Astrocyte (in vitro differentiated cells and primary cell): Measurements from ENCODE around the gene MRPL27. TPM values are rescaled to one million over a fixed set of nuclear protein-coding genes. Genes with fewer than 3 reads are reported as not detected.
A peak's percentile ranks its signal among the peaks of the same experiment; 100 is the strongest.

Experiments
- DNase-seq: peaks from one replicate; pipeline ENCODE4 v3.0.0-alpha.2; 2010; ENCODE audit warnings: low read depth
- FAIRE-seq: peaks from 2 replicates; lab custom pipeline; 2011; peaks lifted over from hg19 to GRCh38; lab: Jason Lieb, UNC
- H2AFZ ChIP-seq: 2 replicates; pipeline ENCODE4 v1.6.0; 2012; ENCODE audit warnings: low read depth, low read length, inconsistent platforms
- H3K27ac ChIP-seq: 2 replicates; pipeline ENCODE4 v1.5.1; 2011; ENCODE audit warnings: low read depth, low read length, inconsistent platforms
- H3K27me3 ChIP-seq: 2 replicates; pipeline ENCODE4 v1.6.0; 2011; ENCODE audit warnings: low read length, inconsistent platforms; ENCODE audit not compliant: insufficient read depth
- H3K36me3 ChIP-seq: 2 replicates; pipeline ENCODE4 v1.5.1; 2011; ENCODE audit warnings: low read length, inconsistent platforms; ENCODE audit not compliant: insufficient read depth
- H3K4me1 ChIP-seq: 2 replicates; pipeline ENCODE4 v1.5.1; 2011; ENCODE audit warnings: low read length, inconsistent platforms; ENCODE audit not compliant: insufficient read depth
- H3K4me2 ChIP-seq: 2 replicates; pipeline ENCODE4 v1.6.0; 2012; ENCODE audit warnings: low read length, inconsistent platforms
- H3K4me3 ChIP-seq: 2 replicates; pipeline ENCODE4 v1.5.1; 2011; ENCODE audit warnings: low read depth, mild to moderate bottlenecking, low read length, inconsistent platforms; ENCODE audit not compliant: insufficient read depth
- H3K79me2 ChIP-seq: 2 replicates; pipeline ENCODE4 v1.6.0; 2012; ENCODE audit warnings: mild to moderate bottlenecking, low read length, inconsistent platforms; ENCODE audit not compliant: insufficient read depth
- H3K9ac ChIP-seq: 2 replicates; pipeline ENCODE4 v1.6.0; 2012; ENCODE audit warnings: mild to moderate bottlenecking, low read length, inconsistent platforms
- H3K9me3 ChIP-seq: 2 replicates; pipeline ENCODE4 v1.5.1; 2012; ENCODE audit warnings: low read depth, mild to moderate bottlenecking, low read length, inconsistent platforms; ENCODE audit not compliant: insufficient read depth
- H4K20me1 ChIP-seq: 2 replicates; pipeline ENCODE4 v1.6.0; 2012; ENCODE audit warnings: low read length, inconsistent platforms; ENCODE audit not compliant: insufficient read depth
- H3K27ac Mint-ChIP-seq: one replicate; pipeline ENCODE4 v1.8.0; 2021; ENCODE audit warnings: mild to moderate bottlenecking, mixed read lengths; ENCODE audit not compliant: unreplicated experiment
- H3K27me3 Mint-ChIP-seq: one replicate; pipeline ENCODE4 v1.8.0; 2021; ENCODE audit warnings: low read depth, mixed read lengths; ENCODE audit not compliant: unreplicated experiment
- H3K36me3 Mint-ChIP-seq: one replicate; pipeline ENCODE4 v1.8.0; 2021; ENCODE audit warnings: low read depth, mixed read lengths; ENCODE audit not compliant: unreplicated experiment
- H3K4me1 Mint-ChIP-seq: one replicate; pipeline ENCODE4 v1.8.0; 2021; ENCODE audit warnings: low read depth, mixed read lengths; ENCODE audit not compliant: unreplicated experiment
- H3K4me3 Mint-ChIP-seq: one replicate; pipeline ENCODE4 v1.8.0; 2021; ENCODE audit warnings: mild to moderate bottlenecking, moderate library complexity, mixed read lengths; ENCODE audit not compliant: unreplicated experiment
- H3K9me3 Mint-ChIP-seq: one replicate; pipeline ENCODE4 v1.8.0; 2021; ENCODE audit warnings: mild to moderate bottlenecking, mixed read lengths; ENCODE audit not compliant: unreplicated experiment
- CTCF ChIP-seq: IDR thresholded peaks from 2 replicates; pipeline ENCODE4 v1.5.1; 2011; ENCODE audit warnings: low read depth, mild to moderate bottlenecking, inconsistent platforms, low read length, moderate library complexity; ENCODE audit not compliant: insufficient read depth
- EZH2 ChIP-seq: IDR thresholded peaks from 2 replicates; pipeline ENCODE4 v1.6.1; 2012; ENCODE audit warnings: mild to moderate bottlenecking, low read length, inconsistent platforms; ENCODE audit not compliant: insufficient read depth
- total RNA-seq: library from RNA; stranded (reverse); gene quantifications from 2 replicates; pipeline ENCODE4 v1.2.1, GENCODE V29; 2021

The MRPL27 gene
- total RNA-seq, 1 donor from 2014 or later, result 57.3 TPM

- no peaks in the 10 kb centered on the region for H3K27me3 Mint-ChIP-seq
- no peaks in the 10 kb centered on the region for H3K27me3 ChIP-seq
- peaks cover 97% of the 10 kb centered on the region for H4K20me1 ChIP-seq
- no peak for FAIRE-seq
- no peak overlapping the region for H3K27ac Mint-ChIP-seq
- no peak overlapping the region for H3K9ac ChIP-seq
- no peaks in the 10 kb centered on the region for H3K9me3 ChIP-seq
- H3K36me3 Mint-ChIP-seq, result peaks cover 29% of the 10 kb centered on the region
- H3K4me3 Mint-ChIP-seq, result no peak overlapping the region
- no peak overlapping the region for H3K27ac ChIP-seq
- TF ChIP-seq EZH2 (no peak), CTCF (no peak)
- no peak for DNase-seq
- H3K4me1 ChIP-seq, result peaks cover 2% of the 10 kb centered on the region
- no peaks in the 10 kb centered on the region for H3K4me1 Mint-ChIP-seq
- H3K36me3 ChIP-seq, result peaks cover 89% of the 10 kb centered on the region
- H3K4me3 ChIP-seq, result no peak overlapping the region
- H2AFZ ChIP-seq, result no peak overlapping the region
- no peaks in the 10 kb centered on the region for H3K9me3 Mint-ChIP-seq
- H3K79me2 ChIP-seq, result peaks cover 51% of the 10 kb centered on the region
- H3K4me2 ChIP-seq, result no peak overlapping the region
These were observed 13.5 kb upstream of the MRPL27 start for GRCh38 chr17:50386510-50386909.

- DNase-seq (no peak), FAIRE-seq (no peak)
- no peak overlapping the region for H3K4me2 ChIP-seq
- H3K79me2 ChIP-seq, result peaks cover 19% of the 10 kb centered on the region
- Mint-ChIP-seq H3K9me3 (no peaks in the 10 kb centered on the region), H3K36me3 (peaks cover 19% of the 10 kb centered on the region), H3K27ac (peak overlapping the region; percentile 14), H3K27me3 (no peaks in the 10 kb centered on the region), H3K4me1 (peaks cover 4% of the 10 kb centered on the region), H3K4me3 (no peak overlapping the region)
- no peak overlapping the region for H2AFZ ChIP-seq
- no peak overlapping the region for H3K4me3 ChIP-seq
- H3K27ac ChIP-seq, result no peak overlapping the region
- H3K4me1 ChIP-seq, result peaks cover 5% of the 10 kb centered on the region
- no peaks in the 10 kb centered on the region for H3K27me3 ChIP-seq
- H3K36me3 ChIP-seq, result peaks cover 76% of the 10 kb centered on the region
- peaks cover 85% of the 10 kb centered on the region for H4K20me1 ChIP-seq
- no peak for TF ChIP-seq EZH2
- no peak overlapping the region for H3K9ac ChIP-seq
- no peaks in the 10 kb centered on the region for H3K9me3 ChIP-seq
These were observed 9.9 kb upstream of the MRPL27 start for GRCh38 chr17:50382931-50383330.

- no peak overlapping the region for H3K4me2 ChIP-seq
- no peak overlapping the region for H3K27ac ChIP-seq
- Mint-ChIP-seq H3K36me3 (peaks cover 13% of the 10 kb centered on the region), H3K27ac (no peak overlapping the region), H3K4me1 (peaks cover 4% of the 10 kb centered on the region), H3K27me3 (no peaks in the 10 kb centered on the region), H3K4me3 (no peak overlapping the region), H3K9me3 (no peaks in the 10 kb centered on the region)
- no peak overlapping the region for H2AFZ ChIP-seq
- H3K79me2 ChIP-seq, result peaks cover 10% of the 10 kb centered on the region
- H3K9ac ChIP-seq, result no peak overlapping the region
- H3K4me1 ChIP-seq, result peaks cover 5% of the 10 kb centered on the region
- FAIRE-seq, result no peak
- no peak overlapping the region for H3K4me3 ChIP-seq
- no peaks in the 10 kb centered on the region for H3K9me3 ChIP-seq
- peaks cover 66% of the 10 kb centered on the region for H3K36me3 ChIP-seq
- H4K20me1 ChIP-seq, result peaks cover 74% of the 10 kb centered on the region
- TF ChIP-seq CTCF, result no peak
- TF ChIP-seq EZH2, result no peak
- H3K27me3 ChIP-seq, result no peaks in the 10 kb centered on the region
- no peak for DNase-seq
These were observed 8.9 kb upstream of the MRPL27 start for GRCh38 chr17:50381920-50382319.
